ENCODE measurements around the gene RHOH.
A peak's percentile ranks its signal among the peaks of the same experiment; 100 is the strongest.

GRCh38 chr4:40194602-40195161, 2.1 kb upstream of the RHOH start:
- TF ChIP-seq CEBPB (tag; IDR thresholded peaks at IDR 0.05), result no peak
- no peak for TF ChIP-seq MTA3 (IDR thresholded peaks at IDR 0.05; ENCODE audit: borderline replicate concordance)
- no peak for TF ChIP-seq EP300 (IDR thresholded peaks at IDR 0.05; ENCODE audit: low read length)
- TF ChIP-seq BCL6 (CRISPR knock-in tag; IDR thresholded peaks at IDR 0.05), result no peak
- no peak for TF ChIP-seq CTCF (IDR thresholded peaks at IDR 0.05 in 2 of 3, conservative IDR thresholded peaks at IDR 0.05 in 1 of 3; ENCODE audit: insufficient read depth in 2 of 3, low read depth in 1 of 3, low read length in 3 of 3)
- TF ChIP-seq POLR2A (conservative IDR thresholded peaks at IDR 0.05), result peak; percentile 57
- no peak for TF ChIP-seq MTA1 (IDR thresholded peaks at IDR 0.05; ENCODE audit: borderline replicate concordance)
- no peak for TF ChIP-seq E2F4 (CRISPR knock-in tag; IDR thresholded peaks at IDR 0.05; ENCODE audit: low read depth)
- TF ChIP-seq ETV6 (IDR thresholded peaks at IDR 0.05; ENCODE audit: borderline replicate concordance in 1 of 2, low read depth in 2 of 2, low read length in 1 of 2), result 0 out of 4 replicates have a peak, but pooled peaks of 1 of the 2 experiments have one; percentile 17
- no peak for TF ChIP-seq ETV6 (CRISPR knock-in tag; IDR thresholded peaks at IDR 0.05; ENCODE audit: borderline replicate concordance)
- no peak for TF ChIP-seq XRCC5 (IDR thresholded peaks at IDR 0.05; ENCODE audit: low read depth, low read length)
- 0 out of 2 replicates have a peak, but pooled peaks have one; percentile 33 for TF ChIP-seq GATAD2A (IDR thresholded peaks at IDR 0.05)
- TF ChIP-seq THAP7 (CRISPR knock-in tag; IDR thresholded peaks at IDR 0.05), result no peak

Measured in K562 (cell line).